Transverse colon (tissue), 4 donors: ENCODE measurements around the gene GPR31. TPM values are rescaled to one million over a fixed set of nuclear protein-coding genes. Genes with fewer than 3 reads are reported as not detected.

Source experiments
- DNase-seq: peaks from one replicate; pipeline ENCODE4 v3.0.0-alpha.2; 2019
- H3K27ac ChIP-seq, 4 donors: fragments of 200-600 bp; sonication (generic); 2 replicates each; pipeline ENCODE4 v1.5.1; 2016 to 2018; ENCODE audit warnings: inconsistent platforms in 4 of 4
- H3K27me3 ChIP-seq: fragments of 200-600 bp; sonication (generic); 2 replicates; pipeline ENCODE4 v1.5.1; 2017; ENCODE audit warnings: inconsistent platforms
- H3K36me3 ChIP-seq, 4 donors: fragments of 200-600 bp; sonication (generic); 2 replicates each; pipeline ENCODE4 v1.5.1; 2017 to 2019; ENCODE audit warnings: inconsistent platforms in 4 of 4
- H3K4me1 ChIP-seq, 4 donors: fragments of 200-600 bp; sonication (generic); 2 replicates each; pipeline ENCODE4 v1.5.1; 2017 to 2020; ENCODE audit warnings: inconsistent platforms in 4 of 4
- H3K4me3 ChIP-seq, 4 donors: fragments of 200-600 bp; sonication (generic); 1 replicate in 1 of 4; 2 replicates in 3 of 4; pipeline versions ENCODE4 v1.5.1 to v1.6.1; 2017 to 2019; ENCODE audit warnings: inconsistent platforms in 4 of 4
- H3K9me3 ChIP-seq, 2 donors: fragments of 200-600 bp; sonication (generic); 2 replicates each; pipeline ENCODE4 v1.5.1; 2017 to 2019; ENCODE audit warnings: inconsistent platforms in 2 of 2
- EP300 ChIP-seq: sonication (generic); formaldehyde crosslinking; IDR thresholded peaks from one replicate; pipeline ENCODE4 v1.6.1; 2017; ENCODE audit warnings: antibody characterized with exemption, low read depth
- POLR2A ChIP-seq: fragments of 450-650 bp; IDR thresholded peaks from one replicate; pipeline ENCODE4 v1.6.1; 2016; ENCODE audit warnings: antibody characterized with exemption, mild to moderate bottlenecking, moderate library complexity
- POLR2AphosphoS5 ChIP-seq, 3 donors: sonication (generic); formaldehyde crosslinking; IDR thresholded peaks; one replicate each; pipeline ENCODE4 v1.6.1; 2016; ENCODE audit warnings: antibody characterized with exemption in 3 of 3
- WGBS, 2 donors: methylation state at CpG; one replicate each; pipeline ENCODE4 v1.1.5; 2018; ENCODE audit warnings: low coverage in 1 of 2; 5-methylcytosine and 5-hydroxymethylcytosine counted together
- in situ Hi-C, 4 donors: fragments of 200-750 bp; cut with MboI; loops; one replicate each; pipeline versions ENCODE4 v1.15.0 to v1.15.1; 2017; ENCODE audit warnings: low sequenced_read_pairs in 3 of 4, low pct_ligation_motif_present in 1 of 4, low pct_unique_long_range_greater_than_20kb in 1 of 4
- intact Hi-C: fragments of 100-400 bp; cut with DNase I; formaldehyde crosslinking; loops from one replicate; pipeline ENCODE4 v1.15.1; 2023; ENCODE audit warnings: low total_unique reads
- total RNA-seq, 4 donors: library from RNA; depleted of rRNA; stranded (reverse); fragments of >200 nt; gene quantifications; one replicate each; pipeline ENCODE4 v1.1.0, GENCODE V29; 2016
- TF ChIP-seq, protein P1 (sequence below), 5 experiments: fragments of 200-600 bp in 3 of 5; fragments of 450-650 bp in 2 of 5; sonication (generic) in 3 of 5; IDR thresholded peaks; 1 replicate in 2 of 5; 2 replicates in 3 of 5; pipeline ENCODE4 v1.5.1; 2016 to 2017; ENCODE audit warnings: antibody characterized with exemption in 5 of 5, inconsistent platforms in 3 of 5, mild to moderate bottlenecking in 2 of 5, moderate library complexity in 1 of 5

The GPR31 gene
- total RNA-seq, 4 donors from 2014 or later = not detected

DNA sequence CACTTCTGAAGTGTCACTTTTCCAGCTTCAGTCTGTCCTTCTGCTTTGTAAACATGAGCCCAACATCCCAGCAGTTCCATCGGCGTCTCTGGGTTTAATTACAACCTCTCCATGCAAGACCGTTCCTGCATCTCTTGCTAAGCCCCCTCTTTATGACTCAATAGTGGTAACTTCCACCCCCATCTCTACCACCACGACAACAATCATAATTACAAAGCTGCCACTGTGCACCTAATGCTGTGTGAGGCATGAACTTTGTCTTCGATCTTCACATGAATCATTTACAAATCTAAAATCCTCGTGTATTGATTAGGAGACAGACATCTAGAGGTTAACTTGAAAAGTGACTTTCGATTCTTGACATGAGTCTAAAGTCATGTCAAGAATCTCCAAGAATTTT, 39.8 kb downstream of the GPR31 start:
- Histone ChIP-seq H3K4me3 (no peak overlapping the region), H3K9me3 (no peaks in the 10 kb centered on the region), H3K4me1 (peaks cover 2 to 28% (median 8%) of the 10 kb centered on the region in 4 donors), H3K36me3 (no peaks in the 10 kb centered on the region), H3K27me3 (peaks cover 5% of the 10 kb centered on the region), H3K27ac (peak overlapping the region in 1 of 4 donors; percentile 60)
- TF ChIP-seq, protein P1, sequence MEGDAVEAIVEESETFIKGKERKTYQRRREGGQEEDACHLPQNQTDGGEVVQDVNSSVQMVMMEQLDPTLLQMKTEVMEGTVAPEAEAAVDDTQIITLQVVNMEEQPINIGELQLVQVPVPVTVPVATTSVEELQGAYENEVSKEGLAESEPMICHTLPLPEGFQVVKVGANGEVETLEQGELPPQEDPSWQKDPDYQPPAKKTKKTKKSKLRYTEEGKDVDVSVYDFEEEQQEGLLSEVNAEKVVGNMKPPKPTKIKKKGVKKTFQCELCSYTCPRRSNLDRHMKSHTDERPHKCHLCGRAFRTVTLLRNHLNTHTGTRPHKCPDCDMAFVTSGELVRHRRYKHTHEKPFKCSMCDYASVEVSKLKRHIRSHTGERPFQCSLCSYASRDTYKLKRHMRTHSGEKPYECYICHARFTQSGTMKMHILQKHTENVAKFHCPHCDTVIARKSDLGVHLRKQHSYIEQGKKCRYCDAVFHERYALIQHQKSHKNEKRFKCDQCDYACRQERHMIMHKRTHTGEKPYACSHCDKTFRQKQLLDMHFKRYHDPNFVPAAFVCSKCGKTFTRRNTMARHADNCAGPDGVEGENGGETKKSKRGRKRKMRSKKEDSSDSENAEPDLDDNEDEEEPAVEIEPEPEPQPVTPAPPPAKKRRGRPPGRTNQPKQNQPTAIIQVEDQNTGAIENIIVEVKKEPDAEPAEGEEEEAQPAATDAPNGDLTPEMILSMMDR (IDR thresholded peaks at IDR 0.05) = no peak
- TF ChIP-seq EP300 = no peak
- 71 to 73% methylated on average over 7 of the region's 7 CpGs for WGBS, 2 donors
- in situ Hi-C loops (no loop called here), intact Hi-C loops (no loop called here)
- DNase-seq = no peak

DNA sequence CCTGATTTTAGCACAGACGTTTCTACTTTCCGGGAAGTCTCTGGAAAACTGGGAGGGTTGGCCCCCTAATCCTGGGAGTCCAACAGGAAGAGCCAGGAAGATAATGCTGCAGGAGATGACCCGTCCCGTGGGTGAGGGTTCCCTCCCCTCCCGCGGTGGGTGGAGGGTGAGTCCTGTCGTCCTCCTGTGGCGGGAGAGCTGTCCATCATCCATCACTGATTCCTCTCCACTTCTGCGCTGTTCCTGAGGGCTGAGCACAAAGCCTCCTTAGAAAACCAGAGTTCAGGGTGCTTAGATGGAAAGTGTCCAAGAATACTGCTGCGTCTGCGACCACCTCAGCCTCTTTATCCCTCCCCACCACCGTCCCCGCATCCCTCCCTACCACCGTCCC, 40.9 kb downstream of the GPR31 start:
- Histone ChIP-seq H3K4me3 (no peak overlapping the region), H3K27ac (peak overlapping the region in 3 of 4 donors; percentile 45 to 55 (median 55))
- intact Hi-C loops = no loop called here

GRCh38 chr6:167116109-167116837, 41.5 kb downstream of the GPR31 start:
- WGBS, 2 donors = 63% methylated on average over 25 of the region's 25 CpGs; no CpG with 5 or more reads in 1 of the 2 donors
- H3K27me3 ChIP-seq = peaks cover 5% of the 10 kb centered on the region
- intact Hi-C loops = no loop called here
- in situ Hi-C loops = no loop called here
- H3K36me3 ChIP-seq = no peaks in the 10 kb centered on the region
- H3K27ac ChIP-seq = peak overlapping the region in 3 of 4 donors; percentile 45 to 55 (median 55)
- no peaks in the 10 kb centered on the region for H3K9me3 ChIP-seq
- no peak for DNase-seq
- H3K4me3 ChIP-seq = no peak overlapping the region
- H3K4me1 ChIP-seq = peaks cover 0 to 21% (median 7%) of the 10 kb centered on the region in 4 donors
- TF ChIP-seq, protein P1 (IDR thresholded peaks at IDR 0.05) = no peak
- TF ChIP-seq POLR2AphosphoS5 (IDR thresholded peaks at IDR 0.05) = peak; percentile 8 to 56 (median 27)
- no peak for TF ChIP-seq EP300
- TF ChIP-seq POLR2A = no peak

More for the DNA sequence above, 40.9 kb downstream of the GPR31 start:
- DNase-seq = no peak
- WGBS, 2 donors = 82 to 83% methylated on average over 6 to 14 of the region's 14 CpGs
- in situ Hi-C loops = no loop called here
- Histone ChIP-seq H3K27me3 (peaks cover 5% of the 10 kb centered on the region), H3K36me3 (no peaks in the 10 kb centered on the region), H3K4me1 (peaks cover 0 to 23% (median 7%) of the 10 kb centered on the region in 4 donors), H3K9me3 (no peaks in the 10 kb centered on the region)
- TF ChIP-seq POLR2A (no peak), EP300 (no peak), POLR2AphosphoS5 (IDR thresholded peaks at IDR 0.05) (no peak)
- TF ChIP-seq, protein P1 (IDR thresholded peaks at IDR 0.05) = no peak

- Histone ChIP-seq H3K27me3 (peaks cover 5% of the 10 kb centered on the region), H3K9me3 (no peaks in the 10 kb centered on the region), H3K36me3 (no peaks in the 10 kb centered on the region), H3K4me3 (no peak overlapping the region), H3K27ac (peak overlapping the region in 2 of 4 donors; percentile 46 to 65), H3K4me1 (peaks cover 0 to 12% (median 7%) of the 10 kb centered on the region in 4 donors)
- in situ Hi-C loops (no loop called here), intact Hi-C loops (no loop called here)
- WGBS, 2 donors = 65 to 79% methylated on average over 5 to 10 of the region's 10 CpGs
- TF ChIP-seq POLR2A = no peak
- TF ChIP-seq, protein P1 (IDR thresholded peaks at IDR 0.05) = no peak
- no peak for TF ChIP-seq POLR2AphosphoS5 (IDR thresholded peaks at IDR 0.05)
- no peak for TF ChIP-seq EP300
- DNase-seq = no peak
Measured at GRCh38 chr6:167115054-167115453, 42.7 kb downstream of the GPR31 start.
